ENCODE measurements around the gene ABCC6.
"Not testable (repeated sequence)": the region's sequence is repeated elsewhere in the genome, so short reads cannot be mapped to it uniquely, and the experiment has no call there.

Gene ABCC6

DNA sequence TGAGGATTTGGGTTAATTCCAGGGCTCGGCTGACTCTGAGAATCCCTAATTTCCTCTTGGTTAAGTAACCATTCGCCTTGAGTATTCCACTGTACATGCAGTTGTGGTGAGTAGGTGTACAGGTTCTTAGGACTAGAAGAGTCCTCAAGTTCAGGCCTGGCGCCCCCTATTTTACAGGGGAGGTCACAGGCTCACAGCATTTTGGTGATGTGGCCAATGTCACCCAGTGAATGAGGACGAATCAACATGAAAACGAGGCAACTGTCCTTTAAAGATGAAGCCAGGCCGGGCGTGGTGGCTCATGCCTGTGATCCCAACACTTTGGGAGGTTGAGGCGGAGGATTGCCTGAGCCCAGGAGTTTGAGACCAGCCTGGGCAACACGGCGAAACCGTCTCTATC, 55.4 kb downstream of the ABCC6 start:
- H3K9me3 Mint-ChIP-seq, result no peaks in the 10 kb centered on the region
- no peaks in the 10 kb centered on the region for H3K4me1 Mint-ChIP-seq (ENCODE audit: low read depth)
- intact Hi-C loops (cut with micrococcal nuclease), result no loop called here
- H3K27me3 Mint-ChIP-seq, result no peaks in the 10 kb centered on the region
- H3K36me3 Mint-ChIP-seq (ENCODE audit: low read depth), result no peaks in the 10 kb centered on the region
- no peak overlapping the region for H3K27ac Mint-ChIP-seq
- H3K4me3 Mint-ChIP-seq, result no peak overlapping the region

DNA sequence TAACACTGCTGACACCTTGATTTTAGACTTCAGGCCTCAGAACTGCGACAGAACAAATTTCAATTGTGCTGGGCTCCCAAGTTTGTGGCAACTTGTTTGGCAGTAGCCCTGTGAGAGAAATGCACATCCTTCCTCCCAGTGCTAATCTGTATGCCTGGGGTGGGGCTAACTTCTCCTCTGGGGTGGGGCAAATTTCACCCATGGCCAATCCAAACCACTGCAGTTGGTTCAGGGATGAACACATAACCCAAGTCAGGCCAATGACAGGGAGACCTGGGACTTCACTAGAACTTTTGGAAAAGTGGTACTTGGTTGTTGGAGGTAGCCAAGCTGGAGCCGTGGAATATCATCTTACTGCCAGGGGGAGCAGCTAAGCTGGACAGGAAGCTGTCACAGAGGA, 56.3 kb downstream of the ABCC6 start:
- Mint-ChIP-seq H3K4me3 (no peak overlapping the region), H3K36me3 (ENCODE audit: low read depth) (no peaks in the 10 kb centered on the region), H3K9me3 (no peaks in the 10 kb centered on the region), H3K27me3 (no peaks in the 10 kb centered on the region), H3K27ac (no peak overlapping the region), H3K4me1 (ENCODE audit: low read depth) (no peaks in the 10 kb centered on the region)
- intact Hi-C loops (cut with micrococcal nuclease), result no loop called here

DNA sequence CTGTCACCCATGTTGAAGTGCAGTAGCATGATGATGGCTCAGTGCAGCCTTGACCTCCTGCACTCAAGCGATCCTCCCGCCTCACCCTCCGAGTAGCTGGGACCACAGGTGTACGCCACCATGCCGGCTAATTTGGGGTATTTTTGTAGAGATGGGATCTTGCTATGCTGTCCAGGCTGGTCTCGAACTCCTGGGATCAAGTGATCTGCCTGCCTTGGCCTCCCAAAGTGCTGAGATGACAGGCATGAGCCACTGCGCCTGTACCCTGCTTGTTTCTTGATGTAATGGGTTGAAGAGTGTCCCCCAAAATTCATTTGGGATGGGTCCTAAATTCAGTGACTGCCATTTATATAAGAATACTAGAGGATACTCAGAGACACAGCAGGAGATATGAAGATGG, 57.2 kb downstream of the ABCC6 start:
- Mint-ChIP-seq H3K4me3 (no peak overlapping the region), H3K9me3 (no peaks in the 10 kb centered on the region), H3K4me1 (ENCODE audit: low read depth) (no peaks in the 10 kb centered on the region), H3K27ac (no peak overlapping the region), H3K36me3 (ENCODE audit: low read depth) (no peaks in the 10 kb centered on the region), H3K27me3 (no peaks in the 10 kb centered on the region)
- intact Hi-C loops (cut with micrococcal nuclease), result no loop called here

DNA sequence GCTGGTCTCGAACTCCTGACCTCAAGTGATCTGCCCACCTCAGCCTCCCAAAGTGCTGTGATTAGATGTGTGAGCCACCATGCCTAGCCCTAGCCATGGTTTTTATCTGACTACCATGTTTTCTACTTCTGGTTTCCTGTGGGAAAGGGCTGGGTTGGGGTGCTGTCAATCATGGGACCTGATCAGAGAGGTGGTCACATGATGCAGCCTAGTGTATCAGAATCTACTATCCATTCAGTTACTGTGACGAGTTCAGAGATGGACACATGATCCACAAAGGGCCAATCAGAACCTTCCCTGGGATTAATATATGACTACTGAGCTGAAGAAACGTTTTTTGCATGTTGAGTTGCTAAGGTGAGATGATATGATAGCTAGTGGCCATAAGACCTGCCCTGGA, 59.1 kb downstream of the ABCC6 start:
- Mint-ChIP-seq H3K9me3 (no peaks in the 10 kb centered on the region), H3K27ac (no peak overlapping the region), H3K4me3 (no peak overlapping the region), H3K4me1 (ENCODE audit: low read depth) (no peaks in the 10 kb centered on the region), H3K36me3 (ENCODE audit: low read depth) (peaks cover 5% of the 10 kb centered on the region), H3K27me3 (no peaks in the 10 kb centered on the region)
- intact Hi-C loops (cut with micrococcal nuclease), result no loop called here

DNA sequence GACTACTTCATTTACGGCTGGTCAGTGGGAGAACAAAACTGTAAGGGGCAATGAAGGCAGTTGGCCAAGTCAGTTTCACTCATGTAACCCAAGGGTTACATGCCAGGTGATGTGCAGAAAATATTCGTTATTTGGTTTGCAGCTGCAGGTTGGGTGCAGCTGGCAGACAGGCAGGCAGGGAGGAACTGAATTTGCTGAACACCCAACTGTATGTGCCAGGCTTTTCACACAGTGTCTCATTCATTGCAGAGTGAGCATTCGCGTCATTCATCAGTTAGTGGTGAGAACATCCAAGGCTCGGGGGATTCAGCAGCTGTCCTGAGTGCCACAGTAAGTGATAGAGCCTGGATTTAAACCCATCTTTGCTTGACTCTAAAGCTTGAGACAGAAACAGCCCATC, 59.7 kb downstream of the ABCC6 start:
- intact Hi-C loops (cut with micrococcal nuclease), result no loop called here
- Mint-ChIP-seq H3K27me3 (no peaks in the 10 kb centered on the region), H3K9me3 (peaks cover 6% of the 10 kb centered on the region), H3K4me1 (ENCODE audit: low read depth) (no peaks in the 10 kb centered on the region), H3K4me3 (no peak overlapping the region), H3K27ac (no peak overlapping the region), H3K36me3 (ENCODE audit: low read depth) (peaks cover 5% of the 10 kb centered on the region)

DNA sequence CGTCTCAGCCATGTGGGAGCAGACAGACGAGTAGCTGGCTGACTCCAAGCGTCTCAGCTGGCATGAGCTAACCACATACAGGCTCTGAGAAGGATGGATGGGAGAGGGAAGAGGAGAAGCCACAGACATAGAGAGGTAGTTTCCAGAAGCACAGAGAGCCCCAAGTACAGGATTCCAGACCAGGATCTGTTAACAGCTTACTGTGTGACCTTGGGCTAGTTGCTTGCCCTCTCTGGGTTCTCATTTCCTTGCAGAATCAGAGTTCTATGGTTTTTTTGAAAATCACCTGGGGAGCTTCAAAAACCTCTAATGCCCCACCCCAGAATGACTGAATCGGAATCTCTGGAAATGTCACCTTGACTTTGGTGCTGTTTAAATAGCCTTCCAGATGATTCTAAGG, 60.2 kb downstream of the ABCC6 start:
- H3K4me3 Mint-ChIP-seq, result no peak overlapping the region
- peaks cover 5% of the 10 kb centered on the region for H3K36me3 Mint-ChIP-seq (ENCODE audit: low read depth)
- no peaks in the 10 kb centered on the region for H3K27me3 Mint-ChIP-seq
- peaks cover 11% of the 10 kb centered on the region for H3K9me3 Mint-ChIP-seq
- intact Hi-C loops (cut with micrococcal nuclease), result no loop called here
- H3K27ac Mint-ChIP-seq, result no peak overlapping the region
- no peaks in the 10 kb centered on the region for H3K4me1 Mint-ChIP-seq (ENCODE audit: low read depth)

DNA sequence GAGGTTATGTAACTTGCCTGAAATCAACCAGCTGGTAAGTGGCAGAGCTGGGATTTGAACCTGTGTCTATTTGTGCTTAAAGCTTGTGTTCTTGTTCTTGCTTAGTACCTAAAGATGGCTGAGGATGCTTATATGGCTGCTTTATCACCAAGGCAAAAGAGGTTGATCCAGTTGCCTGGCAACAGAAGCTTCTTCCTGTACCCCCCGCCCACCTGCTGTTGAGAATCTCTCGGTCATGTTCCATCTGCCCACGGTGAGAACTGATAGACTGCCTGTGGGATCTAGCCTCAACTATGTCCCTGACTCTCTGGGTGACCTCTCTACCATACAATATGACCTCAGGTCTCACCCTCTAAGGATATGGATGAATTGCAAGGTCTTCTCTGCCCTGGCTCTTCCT, 60.7 kb downstream of the ABCC6 start:
- Mint-ChIP-seq H3K4me3 (no peak overlapping the region), H3K36me3 (ENCODE audit: low read depth) (peaks cover 5% of the 10 kb centered on the region), H3K27me3 (no peaks in the 10 kb centered on the region), H3K9me3 (peaks cover 14% of the 10 kb centered on the region), H3K27ac (no peak overlapping the region), H3K4me1 (ENCODE audit: low read depth) (no peaks in the 10 kb centered on the region)
- intact Hi-C loops (cut with micrococcal nuclease), result no loop called here

DNA sequence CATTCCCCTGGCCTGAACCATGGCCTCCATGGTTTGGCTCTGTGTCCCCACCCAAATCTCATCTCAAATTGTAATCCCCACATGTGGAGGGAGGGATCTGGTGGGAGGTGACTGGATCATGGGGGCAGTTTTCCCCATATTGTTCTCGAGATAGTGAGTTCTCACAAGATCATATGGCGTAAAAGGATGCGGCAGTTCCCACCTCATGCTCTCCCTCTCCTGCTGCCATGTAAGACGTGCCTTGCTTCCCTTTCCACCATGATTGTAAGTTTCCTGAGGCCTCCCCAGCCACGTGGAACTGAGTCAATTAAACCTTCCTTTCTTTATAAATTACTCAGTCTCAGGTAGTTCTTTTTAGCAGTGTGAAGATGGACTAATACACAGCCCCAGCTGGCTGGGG, 61.5 kb downstream of the ABCC6 start:
- H3K9me3 Mint-ChIP-seq, result peaks cover 14% of the 10 kb centered on the region
- H3K4me3 Mint-ChIP-seq; H3K27me3 Mint-ChIP-seq; H3K27ac Mint-ChIP-seq; intact Hi-C loops (cut with micrococcal nuclease); H3K4me1 Mint-ChIP-seq (ENCODE audit: low read depth); H3K36me3 Mint-ChIP-seq (ENCODE audit: low read depth): not testable (repeated sequence)

DNA sequence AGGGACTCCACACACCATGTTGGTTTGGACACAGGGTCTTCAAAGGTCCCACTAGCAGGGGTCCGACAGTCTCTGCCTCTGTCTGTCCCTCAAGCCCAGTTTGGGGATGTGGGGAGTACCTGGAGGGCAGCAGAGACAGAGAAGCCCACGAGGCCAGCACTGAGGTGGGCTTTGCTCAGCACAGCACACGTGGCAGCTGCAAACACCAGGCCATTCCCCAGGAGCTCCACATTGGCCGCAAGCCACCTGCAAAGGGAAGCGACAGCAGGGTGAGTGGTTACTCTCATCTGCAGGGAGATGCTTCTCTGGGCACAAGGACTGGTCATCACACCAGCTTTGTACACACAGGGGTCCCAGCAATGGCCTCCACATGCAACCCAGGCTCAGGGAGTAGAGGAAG, 62.0 kb downstream of the ABCC6 start:
- Mint-ChIP-seq H3K4me3 (no peak overlapping the region), H3K9me3 (peaks cover 14% of the 10 kb centered on the region), H3K27ac (no peak overlapping the region), H3K27me3 (no peaks in the 10 kb centered on the region), H3K36me3 (ENCODE audit: low read depth) (peaks cover 5% of the 10 kb centered on the region), H3K4me1 (ENCODE audit: low read depth) (no peaks in the 10 kb centered on the region)
- intact Hi-C loops (cut with micrococcal nuclease), result no loop called here

DNA sequence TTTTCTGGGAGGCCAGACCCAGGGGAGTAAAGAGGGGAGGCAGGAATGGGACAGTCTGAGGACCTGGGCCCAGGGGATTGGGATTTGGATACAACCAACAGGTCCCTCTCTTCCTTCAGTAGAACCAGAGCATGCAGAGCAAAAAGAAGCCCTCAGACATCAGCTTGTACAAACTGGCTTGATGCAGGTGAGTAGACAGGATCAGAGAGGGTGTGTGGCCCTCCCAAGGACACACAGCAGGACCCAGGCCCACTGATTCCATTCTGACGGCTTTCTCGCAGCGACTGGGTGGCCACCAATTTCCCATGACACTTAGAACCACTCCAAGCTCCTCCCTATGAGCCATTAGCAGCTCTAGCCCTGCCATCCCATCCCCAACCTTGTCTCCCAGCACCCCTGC, 63.6 kb downstream of the ABCC6 start:
- peaks cover 5% of the 10 kb centered on the region for H3K36me3 Mint-ChIP-seq (ENCODE audit: low read depth)
- no peaks in the 10 kb centered on the region for H3K4me1 Mint-ChIP-seq (ENCODE audit: low read depth)
- intact Hi-C loops (cut with micrococcal nuclease), result no loop called here
- H3K27ac Mint-ChIP-seq, result no peak overlapping the region
- H3K4me3 Mint-ChIP-seq, result no peak overlapping the region
- no peaks in the 10 kb centered on the region for H3K27me3 Mint-ChIP-seq
- H3K9me3 Mint-ChIP-seq, result peaks cover 14% of the 10 kb centered on the region

DNA sequence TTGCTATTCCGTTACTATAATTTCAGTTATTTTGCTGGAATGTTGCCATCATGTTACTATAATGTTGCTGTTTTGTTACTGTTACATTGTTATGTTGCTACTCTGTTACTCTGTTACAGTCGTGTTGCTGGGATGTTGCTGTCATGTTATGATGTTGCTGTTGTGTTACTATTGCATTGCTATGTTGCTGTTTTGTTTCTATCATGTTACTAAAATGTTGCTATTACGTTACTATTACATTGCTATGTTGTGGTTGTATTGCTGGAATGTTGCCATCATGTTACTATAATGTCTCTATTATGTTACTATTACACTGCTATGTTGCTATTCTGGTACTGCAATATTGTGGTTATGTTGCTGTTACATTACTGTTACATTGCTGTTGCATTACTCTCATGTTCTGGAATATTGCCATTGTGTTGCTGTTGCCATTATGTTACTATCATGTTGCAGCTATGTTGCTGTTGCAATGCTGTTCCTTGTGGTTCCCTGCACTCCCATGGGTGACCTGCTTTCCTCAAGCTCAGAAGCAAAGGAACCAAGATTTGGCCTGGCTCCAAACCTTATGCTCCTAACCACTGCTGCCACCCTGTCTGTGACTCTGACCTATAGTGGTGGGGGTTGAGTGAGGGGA, 64.4 kb downstream of the ABCC6 start:
- H3K9me3 Mint-ChIP-seq, result peaks cover 14% of the 10 kb centered on the region
- no peak overlapping the region for H3K27ac Mint-ChIP-seq
- intact Hi-C loops (cut with micrococcal nuclease), result no loop called here
- H3K4me1 Mint-ChIP-seq (ENCODE audit: low read depth), result no peaks in the 10 kb centered on the region
- no peak overlapping the region for H3K4me3 Mint-ChIP-seq
- no peaks in the 10 kb centered on the region for H3K27me3 Mint-ChIP-seq
- H3K36me3 Mint-ChIP-seq (ENCODE audit: low read depth), result peaks cover 5% of the 10 kb centered on the region

DNA sequence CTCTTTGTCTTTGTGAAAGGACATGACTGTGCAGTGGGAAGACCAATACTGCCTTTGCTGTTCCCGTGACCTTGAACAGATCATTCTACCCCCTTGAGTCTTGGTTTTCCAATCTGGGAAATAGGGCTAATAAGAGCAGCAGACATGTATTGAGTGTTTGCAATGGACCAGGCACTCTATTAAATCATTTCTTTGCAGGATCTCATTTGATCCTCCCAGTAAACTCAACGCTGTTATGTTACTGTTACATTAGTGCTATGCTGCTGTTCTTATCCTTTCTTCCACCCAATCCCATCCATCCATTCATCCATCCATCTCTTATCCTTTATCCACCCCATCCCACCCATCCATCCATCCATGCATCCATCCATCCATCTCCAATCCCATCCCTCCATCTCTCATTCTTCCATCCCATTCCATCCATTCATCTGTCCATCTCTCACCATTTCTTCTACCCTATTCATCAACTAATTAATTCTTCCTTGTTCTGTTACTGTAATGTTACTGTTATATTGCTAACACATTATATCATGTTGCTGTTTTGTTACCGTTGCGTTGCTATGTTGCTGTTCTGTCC, 65.1 kb downstream of the ABCC6 start:
- H3K9me3 Mint-ChIP-seq, result peaks cover 14% of the 10 kb centered on the region
- no peak overlapping the region for H3K27ac Mint-ChIP-seq
- no peaks in the 10 kb centered on the region for H3K27me3 Mint-ChIP-seq
- intact Hi-C loops (cut with micrococcal nuclease), result no loop called here
- no peak overlapping the region for H3K4me3 Mint-ChIP-seq
- H3K4me1 Mint-ChIP-seq (ENCODE audit: low read depth), result no peaks in the 10 kb centered on the region
- peaks cover 5% of the 10 kb centered on the region for H3K36me3 Mint-ChIP-seq (ENCODE audit: low read depth)

DNA sequence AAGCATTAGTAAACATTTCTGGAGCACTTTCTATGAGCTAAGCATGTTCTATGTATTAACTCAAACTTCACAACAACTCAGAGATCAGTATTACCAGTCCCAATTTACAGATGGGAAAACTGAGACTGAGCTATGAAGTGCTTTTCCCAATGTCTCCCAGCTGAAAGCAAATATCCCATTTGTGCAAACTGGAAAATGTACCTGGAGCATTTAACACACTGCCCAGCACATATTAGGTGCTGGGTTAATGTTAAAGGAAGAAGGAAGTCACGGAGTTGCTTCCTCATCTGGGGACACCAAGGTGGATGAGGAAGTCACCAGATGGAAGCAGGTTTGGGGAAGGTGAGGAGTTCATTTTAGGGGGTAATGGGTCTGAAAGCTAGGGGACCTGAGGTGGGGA, 66.1 kb downstream of the ABCC6 start:
- H3K9me3 Mint-ChIP-seq, result peaks cover 14% of the 10 kb centered on the region
- no peak overlapping the region for H3K27ac Mint-ChIP-seq
- no peak overlapping the region for H3K4me3 Mint-ChIP-seq
- H3K27me3 Mint-ChIP-seq, result no peaks in the 10 kb centered on the region
- H3K4me1 Mint-ChIP-seq (ENCODE audit: low read depth), result no peaks in the 10 kb centered on the region
- peaks cover 5% of the 10 kb centered on the region for H3K36me3 Mint-ChIP-seq (ENCODE audit: low read depth)
- intact Hi-C loops (cut with micrococcal nuclease), result no loop called here

DNA sequence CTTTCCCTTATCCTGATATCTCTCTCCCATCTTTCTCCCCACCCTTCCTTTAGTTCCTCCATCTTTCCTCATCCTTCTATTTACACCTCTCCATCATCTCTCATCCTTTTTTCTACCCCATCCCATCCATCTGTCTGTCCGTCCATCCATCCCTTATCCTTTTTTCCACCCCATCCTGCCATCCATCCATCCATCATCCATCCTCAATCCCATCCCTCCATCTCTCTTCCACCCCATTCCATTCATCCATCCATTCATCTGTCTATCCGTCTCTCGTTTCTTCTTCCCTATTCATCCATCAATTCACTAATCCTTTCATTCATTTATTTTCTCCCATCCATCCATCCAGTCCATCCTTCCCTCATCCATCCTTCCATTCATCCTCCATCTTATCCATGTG, 68.1 kb downstream of the ABCC6 start:
- Mint-ChIP-seq H3K27me3 (no peaks in the 10 kb centered on the region), H3K4me1 (ENCODE audit: low read depth) (no peaks in the 10 kb centered on the region), H3K9me3 (peaks cover 14% of the 10 kb centered on the region), H3K4me3 (no peak overlapping the region), H3K27ac (no peak overlapping the region), H3K36me3 (ENCODE audit: low read depth) (peaks cover 5% of the 10 kb centered on the region)
- intact Hi-C loops (cut with micrococcal nuclease), result no loop called here

DNA sequence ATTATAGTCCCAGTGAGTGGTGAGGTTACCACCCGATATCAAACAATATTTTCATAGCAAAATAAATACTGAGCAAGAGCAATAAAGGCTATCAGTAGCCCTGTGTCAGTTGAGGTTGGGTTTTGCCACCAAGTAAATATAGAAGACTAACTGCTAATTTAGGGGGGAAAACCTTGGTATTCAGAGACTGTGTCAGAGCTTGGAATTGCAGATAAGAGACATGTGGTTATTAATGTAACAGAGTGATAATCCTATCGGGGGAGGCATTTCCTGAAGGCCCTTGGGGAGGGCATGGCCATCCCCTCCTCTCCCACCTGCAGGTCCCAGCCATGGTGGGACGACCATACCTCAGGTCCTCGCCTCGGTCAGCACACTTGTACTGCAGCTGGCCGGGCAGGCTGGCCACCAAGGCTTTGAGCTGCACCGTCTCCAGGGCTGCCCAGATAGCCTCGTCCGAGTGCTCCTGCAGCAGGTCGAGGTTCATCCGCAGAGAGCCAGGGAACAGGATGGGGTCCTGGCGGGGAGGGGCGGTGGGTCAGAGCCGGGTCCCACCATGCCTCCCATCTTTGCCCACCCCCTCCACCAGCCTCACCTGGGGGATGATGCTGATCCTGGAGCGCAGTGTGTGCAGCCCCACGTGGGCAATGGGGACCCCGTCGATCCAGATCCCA, 68.9 kb downstream of the ABCC6 start:
- no peak overlapping the region for H3K27ac Mint-ChIP-seq
- no peaks in the 10 kb centered on the region for H3K36me3 Mint-ChIP-seq (ENCODE audit: low read depth)
- H3K4me1 Mint-ChIP-seq (ENCODE audit: low read depth), result no peaks in the 10 kb centered on the region
- no peaks in the 10 kb centered on the region for H3K27me3 Mint-ChIP-seq
- H3K4me3 Mint-ChIP-seq, result no peak overlapping the region
- H3K9me3 Mint-ChIP-seq, result peaks cover 14% of the 10 kb centered on the region
- intact Hi-C loops (cut with micrococcal nuclease), result no loop called here
